GM12864 (cell line): ENCODE results near the gene CTIF.
A peak's percentile ranks its signal among the peaks of the same experiment; 100 is the strongest.

Experiments
- DNase-seq: peaks from one replicate; pipeline ENCODE4 v3.0.0-alpha.2; 2011; ENCODE audit warnings: low read depth
- H3K4me3 ChIP-seq: 2 replicates; pipeline ENCODE4 v1.5.1; 2011; ENCODE audit warnings: mild to moderate bottlenecking, low read depth, low read length, control low read depth
- TF ChIP-seq, protein P1 (sequence below): IDR thresholded peaks from 2 replicates; pipeline ENCODE4 v1.5.1; 2011; ENCODE audit warnings: low read depth, mild to moderate bottlenecking, moderate library complexity, low read length, control low read depth, inconsistent platforms; ENCODE audit errors: missing control alignments

The CTIF gene

GRCh38 chr18:48533340-48534070 is 5.3 kb upstream of the CTIF start:
- H3K4me3 ChIP-seq = no peak overlapping the region
- no peak for DNase-seq
- TF ChIP-seq, protein P1, sequence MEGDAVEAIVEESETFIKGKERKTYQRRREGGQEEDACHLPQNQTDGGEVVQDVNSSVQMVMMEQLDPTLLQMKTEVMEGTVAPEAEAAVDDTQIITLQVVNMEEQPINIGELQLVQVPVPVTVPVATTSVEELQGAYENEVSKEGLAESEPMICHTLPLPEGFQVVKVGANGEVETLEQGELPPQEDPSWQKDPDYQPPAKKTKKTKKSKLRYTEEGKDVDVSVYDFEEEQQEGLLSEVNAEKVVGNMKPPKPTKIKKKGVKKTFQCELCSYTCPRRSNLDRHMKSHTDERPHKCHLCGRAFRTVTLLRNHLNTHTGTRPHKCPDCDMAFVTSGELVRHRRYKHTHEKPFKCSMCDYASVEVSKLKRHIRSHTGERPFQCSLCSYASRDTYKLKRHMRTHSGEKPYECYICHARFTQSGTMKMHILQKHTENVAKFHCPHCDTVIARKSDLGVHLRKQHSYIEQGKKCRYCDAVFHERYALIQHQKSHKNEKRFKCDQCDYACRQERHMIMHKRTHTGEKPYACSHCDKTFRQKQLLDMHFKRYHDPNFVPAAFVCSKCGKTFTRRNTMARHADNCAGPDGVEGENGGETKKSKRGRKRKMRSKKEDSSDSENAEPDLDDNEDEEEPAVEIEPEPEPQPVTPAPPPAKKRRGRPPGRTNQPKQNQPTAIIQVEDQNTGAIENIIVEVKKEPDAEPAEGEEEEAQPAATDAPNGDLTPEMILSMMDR = no peak

- TF ChIP-seq, protein P1 = no peak
- no peak overlapping the region for H3K4me3 ChIP-seq
- no peak for DNase-seq
Measured at GRCh38 chr18:48534364-48534763, 4.5 kb upstream of the CTIF start.

DNA sequence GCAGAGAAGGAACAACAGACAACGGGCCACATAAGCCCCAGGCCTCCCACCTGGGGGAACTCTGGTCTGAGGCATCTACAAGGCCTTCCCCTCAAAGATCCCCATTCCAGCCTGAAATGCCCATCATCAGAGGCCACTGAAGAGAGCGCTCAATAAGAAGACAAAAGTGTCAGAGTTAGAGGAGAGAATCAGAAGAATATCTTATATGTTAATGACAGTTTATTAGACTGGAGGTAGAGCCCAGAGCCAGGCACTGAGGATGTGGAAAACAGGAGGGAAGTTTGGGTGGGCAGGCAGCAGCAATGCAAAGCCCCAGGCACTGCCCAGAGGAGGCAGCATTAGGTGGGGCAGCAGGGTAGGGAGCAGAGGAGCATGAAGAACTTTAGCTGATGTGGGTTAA is 2.9 kb upstream of the CTIF start:
- no peak overlapping the region for H3K4me3 ChIP-seq
- TF ChIP-seq, protein P1 = no peak
- no peak for DNase-seq

GRCh38 chr18:48536516-48536915 is 2.3 kb upstream of the CTIF start:
- H3K4me3 ChIP-seq = no peak overlapping the region
- DNase-seq = no peak
- TF ChIP-seq, protein P1 = no peak

GRCh38 chr18:48539406-48540250 is 797 bp downstream of the CTIF start:
- peak overlapping the region; percentile 87 for H3K4me3 ChIP-seq
- TF ChIP-seq, protein P1 = no peak
- DNase-seq = no peak

- TF ChIP-seq, protein P1 = no peak
- DNase-seq = no peak
- H3K4me3 ChIP-seq = peak overlapping the region; percentile 87
Measured at GRCh38 chr18:48540251-48541025, 1.6 kb downstream of the CTIF start.
